Mammary epithelial cell (primary cell): Measurements from ENCODE around the gene SCAMP1.

ENCODE experiments used
- EZH2 ChIP-seq: IDR thresholded peaks from 2 replicates; pipeline ENCODE4 v1.6.1; 2012; ENCODE audit warnings: low read length, inconsistent platforms, borderline replicate concordance
- TF ChIP-seq, protein P1 (sequence below), 2 donors: IDR thresholded peaks in 1 of 2; conservative IDR thresholded peaks in 1 of 2; 2 replicates each; pipeline ENCODE4 v1.5.1; 2011 to 2012; ENCODE audit warnings: inconsistent platforms in 2 of 2, low read length in 2 of 2, mild to moderate bottlenecking in 2 of 2, control low read depth in 1 of 2, low read depth in 1 of 2; ENCODE audit not compliant: insufficient read depth in 1 of 2; ENCODE audit errors: extremely low read depth in 1 of 2

DNA sequence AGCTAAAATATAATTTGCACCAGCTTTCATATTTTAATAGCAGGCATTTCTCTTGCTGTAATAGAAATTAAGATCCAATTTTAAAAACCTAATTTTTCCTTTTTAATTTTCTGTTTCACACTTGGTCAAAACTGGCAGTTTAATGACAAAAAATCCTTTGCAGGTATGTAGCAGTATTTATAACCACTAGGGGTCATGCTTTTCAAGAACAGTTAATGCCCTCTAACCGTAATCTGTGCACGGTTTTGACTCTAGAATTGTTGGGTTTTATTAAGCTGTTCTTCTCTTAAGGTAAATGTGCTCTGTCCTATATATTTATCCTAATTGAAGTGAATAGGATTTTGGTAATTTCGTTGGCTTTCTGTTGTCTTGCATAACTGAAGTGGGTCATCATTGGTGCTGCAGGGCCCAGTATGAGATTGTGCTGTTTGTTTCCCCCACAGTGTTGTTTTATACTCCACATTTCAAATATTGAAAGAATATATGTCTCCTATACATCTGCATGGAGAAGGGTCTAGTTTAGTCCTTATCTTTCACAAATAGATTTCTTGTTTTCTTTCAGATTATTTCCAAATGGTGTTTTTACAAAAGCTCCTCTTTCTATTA is 107.4 kb downstream of the SCAMP1 start:
- TF ChIP-seq, protein P1, sequence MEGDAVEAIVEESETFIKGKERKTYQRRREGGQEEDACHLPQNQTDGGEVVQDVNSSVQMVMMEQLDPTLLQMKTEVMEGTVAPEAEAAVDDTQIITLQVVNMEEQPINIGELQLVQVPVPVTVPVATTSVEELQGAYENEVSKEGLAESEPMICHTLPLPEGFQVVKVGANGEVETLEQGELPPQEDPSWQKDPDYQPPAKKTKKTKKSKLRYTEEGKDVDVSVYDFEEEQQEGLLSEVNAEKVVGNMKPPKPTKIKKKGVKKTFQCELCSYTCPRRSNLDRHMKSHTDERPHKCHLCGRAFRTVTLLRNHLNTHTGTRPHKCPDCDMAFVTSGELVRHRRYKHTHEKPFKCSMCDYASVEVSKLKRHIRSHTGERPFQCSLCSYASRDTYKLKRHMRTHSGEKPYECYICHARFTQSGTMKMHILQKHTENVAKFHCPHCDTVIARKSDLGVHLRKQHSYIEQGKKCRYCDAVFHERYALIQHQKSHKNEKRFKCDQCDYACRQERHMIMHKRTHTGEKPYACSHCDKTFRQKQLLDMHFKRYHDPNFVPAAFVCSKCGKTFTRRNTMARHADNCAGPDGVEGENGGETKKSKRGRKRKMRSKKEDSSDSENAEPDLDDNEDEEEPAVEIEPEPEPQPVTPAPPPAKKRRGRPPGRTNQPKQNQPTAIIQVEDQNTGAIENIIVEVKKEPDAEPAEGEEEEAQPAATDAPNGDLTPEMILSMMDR (conservative IDR thresholded peaks at IDR 0.05 in 1 of 2, IDR thresholded peaks at IDR 0.05 in 1 of 2; ENCODE audit: extremely low read depth in 1 of 2, insufficient read depth in 1 of 2, low read depth in 1 of 2, low read length in 2 of 2), result peak; percentile 72 to 76
- TF ChIP-seq EZH2, result no peak
